HUES48 (cell line): Measurements from ENCODE around the gene LCE3E.

Source experiments
- H3K27ac ChIP-seq: one replicate; pipeline ENCODE4 v1.7.0; 2013; ENCODE audit warnings: low read depth, low read length, inconsistent platforms
- H3K27me3 ChIP-seq: 2 replicates; pipeline ENCODE4 v1.6.1; 2013; ENCODE audit warnings: mild to moderate bottlenecking, low read length; ENCODE audit not compliant: control insufficient read depth, insufficient read depth
- H3K36me3 ChIP-seq: 2 replicates; pipeline ENCODE4 v1.6.1; 2013; ENCODE audit warnings: low read length; ENCODE audit not compliant: control insufficient read depth, insufficient read depth
- H3K4me1 ChIP-seq: 2 replicates; pipeline ENCODE4 v1.6.1; 2013; ENCODE audit warnings: mild to moderate bottlenecking, low read length; ENCODE audit not compliant: control insufficient read depth, insufficient read depth
- H3K4me3 ChIP-seq: 2 replicates; pipeline ENCODE4 v1.5.1; 2013; ENCODE audit warnings: mild to moderate bottlenecking, low read depth, low read length
- H3K9ac ChIP-seq: 2 replicates; pipeline ENCODE4 v1.6.1; 2013; ENCODE audit warnings: mild to moderate bottlenecking, low read depth, low read length, moderate library complexity
- H3K9me3 ChIP-seq: 2 replicates; pipeline ENCODE4 v1.6.1; 2013; ENCODE audit warnings: low read length; ENCODE audit not compliant: control insufficient read depth, insufficient read depth

Gene LCE3E

GRCh38 chr1:152516082-152516481 is 50.5 kb downstream of the LCE3E start:
- Histone ChIP-seq H3K4me3 (no peak overlapping the region), H3K36me3 (no peaks in the 10 kb centered on the region), H3K9me3 (peaks cover 95% of the 10 kb centered on the region), H3K27me3 (no peaks in the 10 kb centered on the region), H3K4me1 (no peaks in the 10 kb centered on the region), H3K9ac (no peak overlapping the region), H3K27ac (no peak overlapping the region)
